ENCODE results near the gene SLC25A25.

- TF ChIP-seq MAX (IDR thresholded peaks at IDR 0.05) (no peak), CEBPB (IDR thresholded peaks at IDR 0.05) (no peak), TAF1 (IDR thresholded peaks at IDR 0.05; ENCODE audit: low read depth) (no peak), EP300 (IDR thresholded peaks at IDR 0.05; ENCODE audit: borderline replicate concordance) (no peak), RAD21 (IDR thresholded peaks at IDR 0.05; ENCODE audit: low read depth) (no peak), NFIC (IDR thresholded peaks at IDR 0.05) (no peak), EGR1 (IDR thresholded peaks at IDR 0.05) (no peak), REST (IDR thresholded peaks at IDR 0.05; ENCODE audit: low read depth) (no peak)
Observed at GRCh38 chr9:128107468-128108268, 39.6 kb downstream of the SLC25A25 start.
